RWPE1 (cell line): Measurements from ENCODE around the gene MMP27.

Experiments used
- CTCF ChIA-PET: fragments of 350-600 bp; sonication (Branson Sonifier 250); formaldehyde crosslinking; extraction: SDS; loops from one replicate; lab custom pipeline; 2021; lab: Yijun Ruan, JAX
- POLR2A ChIA-PET: fragments of 400-600 bp; formaldehyde crosslinking; extraction: SDS; loops from one replicate; lab custom pipeline; 2020; ENCODE audit warnings: antibody characterized with exemption; ENCODE audit not compliant: low non-redundant PET; lab: Yijun Ruan, JAX
- DNase-seq: peaks from one replicate; pipeline ENCODE4 v3.0.0; 2012; ENCODE audit warnings: low spot score
- H3K27ac ChIP-seq: fragments of 450-650 bp; 2 replicates; pipeline ENCODE4 v1.5.1; 2017
- TF ChIP-seq, protein P1 (sequence below): fragments of 450-650 bp; conservative IDR thresholded peaks from 2 replicates; pipeline ENCODE4 v1.5.1; 2017; ENCODE audit warnings: low read depth, mild to moderate bottlenecking

The MMP27 gene

DNA sequence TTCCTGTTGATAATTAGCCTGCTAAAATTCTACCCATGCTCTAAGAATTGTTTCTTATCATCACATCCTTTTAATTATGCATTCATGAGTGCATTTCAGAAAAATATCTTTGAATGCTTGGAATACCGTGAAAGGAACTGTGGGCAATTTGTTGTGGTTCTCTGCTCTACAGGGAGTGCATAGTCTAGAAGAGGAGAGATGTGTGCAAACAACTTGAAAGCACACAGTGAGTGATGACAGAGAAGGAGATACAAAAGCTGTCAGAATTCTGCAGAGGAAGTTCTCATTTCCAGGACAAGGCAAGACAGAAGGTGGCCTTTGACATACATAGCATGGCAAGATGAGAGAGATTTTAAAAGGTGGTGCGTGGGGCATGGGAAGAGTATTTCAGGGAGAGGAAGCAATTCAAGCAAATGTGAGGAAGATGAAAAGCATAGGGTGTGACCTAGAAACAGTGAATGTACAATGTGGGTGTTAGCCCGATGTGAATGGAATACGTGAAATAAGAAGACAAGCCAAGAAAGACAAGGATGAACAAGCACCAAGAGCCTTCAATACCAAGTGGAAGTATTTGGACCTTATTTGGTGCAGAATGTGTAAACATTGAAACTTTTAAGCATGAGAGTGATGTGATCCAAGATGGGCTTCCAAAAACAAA, 14.2 kb upstream of the MMP27 start:
- CTCF ChIA-PET, result no interaction called here
- no peak overlapping the region for H3K27ac ChIP-seq
- POLR2A ChIA-PET, result no interaction called here
- TF ChIP-seq, protein P1, sequence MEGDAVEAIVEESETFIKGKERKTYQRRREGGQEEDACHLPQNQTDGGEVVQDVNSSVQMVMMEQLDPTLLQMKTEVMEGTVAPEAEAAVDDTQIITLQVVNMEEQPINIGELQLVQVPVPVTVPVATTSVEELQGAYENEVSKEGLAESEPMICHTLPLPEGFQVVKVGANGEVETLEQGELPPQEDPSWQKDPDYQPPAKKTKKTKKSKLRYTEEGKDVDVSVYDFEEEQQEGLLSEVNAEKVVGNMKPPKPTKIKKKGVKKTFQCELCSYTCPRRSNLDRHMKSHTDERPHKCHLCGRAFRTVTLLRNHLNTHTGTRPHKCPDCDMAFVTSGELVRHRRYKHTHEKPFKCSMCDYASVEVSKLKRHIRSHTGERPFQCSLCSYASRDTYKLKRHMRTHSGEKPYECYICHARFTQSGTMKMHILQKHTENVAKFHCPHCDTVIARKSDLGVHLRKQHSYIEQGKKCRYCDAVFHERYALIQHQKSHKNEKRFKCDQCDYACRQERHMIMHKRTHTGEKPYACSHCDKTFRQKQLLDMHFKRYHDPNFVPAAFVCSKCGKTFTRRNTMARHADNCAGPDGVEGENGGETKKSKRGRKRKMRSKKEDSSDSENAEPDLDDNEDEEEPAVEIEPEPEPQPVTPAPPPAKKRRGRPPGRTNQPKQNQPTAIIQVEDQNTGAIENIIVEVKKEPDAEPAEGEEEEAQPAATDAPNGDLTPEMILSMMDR, result no peak
- no peak for DNase-seq

- TF ChIP-seq, protein P1, result no peak
- no peak overlapping the region for H3K27ac ChIP-seq
- no peak for DNase-seq
- ChIA-PET CTCF (no interaction called here), POLR2A (no interaction called here)
Measured at GRCh38 chr11:102717280-102717679, 11.7 kb upstream of the MMP27 start.

- POLR2A ChIA-PET, result no interaction called here
- no peak overlapping the region for H3K27ac ChIP-seq
- CTCF ChIA-PET, result no interaction called here
- no peak for DNase-seq
- TF ChIP-seq, protein P1, result no peak
Measured at GRCh38 chr11:102716527-102716926, 11.0 kb upstream of the MMP27 start.

- no peak overlapping the region for H3K27ac ChIP-seq
- ChIA-PET CTCF (interaction anchor here (0.5 kb wide), 1 partner anchor 197 kb away, joined by 3 read pairs; no protein-coding TSS in a partner anchor), POLR2A (no interaction called here)
- TF ChIP-seq, protein P1, result no peak
- no peak for DNase-seq
Measured at GRCh38 chr11:102712137-102712536, 6.6 kb upstream of the MMP27 start.

DNA sequence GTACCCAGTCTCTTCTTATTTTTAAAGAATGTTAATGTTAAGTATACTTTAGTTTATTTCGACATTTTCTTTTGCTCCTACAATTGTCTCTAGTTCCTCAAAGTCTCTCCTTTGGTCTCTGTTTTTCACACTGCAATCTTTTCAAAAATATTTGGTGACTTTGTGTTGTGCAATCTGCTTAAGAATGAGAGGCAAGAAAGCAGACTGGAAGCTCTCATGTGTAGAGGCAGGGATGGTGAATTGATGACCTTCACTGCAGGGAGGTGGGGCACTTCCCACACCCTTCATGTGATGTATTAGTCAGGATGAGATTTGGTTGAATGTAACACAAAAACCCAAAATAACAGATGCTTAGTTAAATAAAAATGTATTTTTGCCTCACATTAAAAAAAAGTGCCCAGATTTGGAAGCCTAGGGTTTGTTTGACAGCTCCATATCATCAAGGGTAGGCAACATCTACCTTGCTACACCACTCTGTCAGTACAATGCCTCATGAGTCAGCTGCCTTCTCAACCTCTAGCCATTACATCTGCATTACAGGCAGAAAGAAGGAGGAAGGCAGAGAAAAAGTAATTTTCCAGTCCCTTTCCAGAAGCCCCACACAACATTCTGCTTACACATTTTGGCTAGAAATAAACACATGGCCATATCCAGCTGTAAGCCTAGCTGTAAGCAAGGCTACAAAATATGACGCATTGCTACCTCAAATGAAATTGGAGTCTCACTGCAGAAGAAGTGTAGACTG, 3.8 kb upstream of the MMP27 start:
- DNase-seq, result no peak
- TF ChIP-seq, protein P1, result no peak
- POLR2A ChIA-PET, result no interaction called here
- no peak overlapping the region for H3K27ac ChIP-seq
- CTCF ChIA-PET, result interaction anchor here (0.8 kb wide), 1 partner anchor 902 kb away, joined by 5 read pairs; no protein-coding TSS in a partner anchor

DNA sequence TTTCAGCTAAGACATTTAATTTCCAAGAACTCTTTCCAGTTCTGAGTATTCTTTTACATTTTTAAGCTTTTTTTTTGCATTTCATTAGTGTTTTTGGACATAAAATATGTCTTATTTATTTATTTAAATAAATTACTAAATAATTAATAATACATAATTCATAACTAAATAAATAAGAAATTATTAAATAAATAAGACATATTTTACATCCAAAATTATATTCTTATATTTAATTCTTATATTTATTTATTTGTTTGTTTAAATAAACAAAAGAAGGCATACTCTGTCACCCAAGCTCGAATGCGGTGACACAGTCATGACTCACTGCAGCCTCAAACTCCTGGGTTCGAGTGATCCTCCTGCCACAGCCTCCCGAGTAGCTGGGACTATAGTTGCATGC, 3.1 kb upstream of the MMP27 start:
- CTCF ChIA-PET, result no interaction called here
- TF ChIP-seq, protein P1, result no peak
- no peak overlapping the region for H3K27ac ChIP-seq
- POLR2A ChIA-PET, result no interaction called here
- no peak for DNase-seq
